ENCODE data around the gene RPL32. TPM values are rescaled to one million over a fixed set of nuclear protein-coding genes. Genes with fewer than 3 reads are reported as not detected.

RPL32 gene
- total and polyA plus RNA-seq, 2 experiments from 2014 or later: 726 to 824 TPM

DNA sequence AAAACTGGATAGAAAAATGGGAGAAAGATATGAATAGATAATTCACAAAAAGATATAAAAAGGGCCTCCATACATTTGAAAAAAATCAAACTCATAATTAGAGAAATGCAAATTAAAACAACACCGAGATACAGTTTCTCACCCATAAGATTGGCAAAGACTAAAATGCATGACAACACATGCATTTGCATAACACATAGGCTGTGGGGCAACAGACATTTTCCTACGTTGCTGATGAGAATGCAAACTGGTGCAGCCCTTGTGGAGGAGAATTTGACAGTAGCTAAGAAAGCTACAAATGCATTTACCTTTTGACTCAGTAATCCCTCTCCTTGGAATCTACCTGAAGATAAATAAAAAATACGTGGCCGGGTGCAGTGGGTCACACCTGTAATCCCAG, 56.3 kb downstream of the RPL32 start:
- H3K36me3 ChIP-seq: no peaks in the 10 kb centered on the region
- H3K27me3 ChIP-seq: no peaks in the 10 kb centered on the region
- peaks cover 4% of the 10 kb centered on the region for H3K4me1 ChIP-seq (ENCODE audit: low read depth)
- TF ChIP-seq, protein P1, sequence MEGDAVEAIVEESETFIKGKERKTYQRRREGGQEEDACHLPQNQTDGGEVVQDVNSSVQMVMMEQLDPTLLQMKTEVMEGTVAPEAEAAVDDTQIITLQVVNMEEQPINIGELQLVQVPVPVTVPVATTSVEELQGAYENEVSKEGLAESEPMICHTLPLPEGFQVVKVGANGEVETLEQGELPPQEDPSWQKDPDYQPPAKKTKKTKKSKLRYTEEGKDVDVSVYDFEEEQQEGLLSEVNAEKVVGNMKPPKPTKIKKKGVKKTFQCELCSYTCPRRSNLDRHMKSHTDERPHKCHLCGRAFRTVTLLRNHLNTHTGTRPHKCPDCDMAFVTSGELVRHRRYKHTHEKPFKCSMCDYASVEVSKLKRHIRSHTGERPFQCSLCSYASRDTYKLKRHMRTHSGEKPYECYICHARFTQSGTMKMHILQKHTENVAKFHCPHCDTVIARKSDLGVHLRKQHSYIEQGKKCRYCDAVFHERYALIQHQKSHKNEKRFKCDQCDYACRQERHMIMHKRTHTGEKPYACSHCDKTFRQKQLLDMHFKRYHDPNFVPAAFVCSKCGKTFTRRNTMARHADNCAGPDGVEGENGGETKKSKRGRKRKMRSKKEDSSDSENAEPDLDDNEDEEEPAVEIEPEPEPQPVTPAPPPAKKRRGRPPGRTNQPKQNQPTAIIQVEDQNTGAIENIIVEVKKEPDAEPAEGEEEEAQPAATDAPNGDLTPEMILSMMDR (IDR thresholded peaks at IDR 0.05; ENCODE audit: low read depth, low read length): no peak
- no peaks in the 10 kb centered on the region for H3K9me3 ChIP-seq (ENCODE audit: low read depth)
- no peak overlapping the region for H3K27ac ChIP-seq
- no peak overlapping the region for H3K4me3 ChIP-seq
- no peak for DNase-seq (ENCODE audit: low read depth in 1 of 2, low spot score in 1 of 2)

Other genes starting within 250 kb of the RPL32 start
- 104 and 153 TPM in 2 replicates for gene RAF1, start 177.4 kb downstream of the RPL32 start, total RNA-seq
- gene RAF1, start 177.4 kb downstream of the RPL32 start, polyA plus RNA-seq: 82.8 and 97.0 TPM in 2 replicates
- gene TMEM40, start 82.3 kb downstream of the RPL32 start, total RNA-seq: 0.25 and 4.0 TPM in 2 replicates
- 4.8 and 5.2 TPM in 2 replicates for gene TMEM40, start 82.3 kb downstream of the RPL32 start, polyA plus RNA-seq
- 50.6 and 80.3 TPM in 2 replicates for gene CAND2, start 44.9 kb downstream of the RPL32 start, total RNA-seq
- gene CAND2, start 44.9 kb downstream of the RPL32 start, polyA plus RNA-seq: 35.2 and 44.7 TPM in 2 replicates
- 26.4 and 51.7 TPM in 2 replicates for gene IQSEC1, start 231.9 kb upstream of the RPL32 start, total RNA-seq
- gene IQSEC1, start 231.9 kb upstream of the RPL32 start, polyA plus RNA-seq: 17.8 and 27.6 TPM in 2 replicates